HepG2 (cell line): ENCODE measurements around the gene DCT. TPM values are rescaled to one million over a fixed set of nuclear protein-coding genes. Genes with fewer than 3 reads are reported as not detected.

Experiments
- ATAC-seq: fragments of 200-7000 bp; cut with Tn5 transposase; 3 replicates; pipeline ENCODE4 v1.9.1; 2020; ENCODE audit warnings: mild to moderate bottlenecking, moderate library complexity
- BruUV-seq: library from RNA; stranded (reverse); fragments of 400-500 nt; replicated peaks from 2 replicates; lab custom pipeline; 2021; lab: Mats Ljungman, UMichigan
- CTCF ChIA-PET: fragments of 300-600 bp; formaldehyde crosslinking; extraction: SDS; loops from one replicate; lab custom pipeline; 2021; ENCODE audit warnings: low total read pairs, inconsistent platforms, low intra/inter-chr PET ratio; lab: Yijun Ruan, JAX
- POLR2A ChIA-PET: fragments of 350-600 bp; sonication (Branson Sonifier 250); formaldehyde crosslinking; loops from one replicate; lab custom pipeline; 2020; ENCODE audit warnings: antibody characterized with exemption, inconsistent platforms; lab: Yijun Ruan, JAX
- DNase-seq: peaks from one replicate; pipeline ENCODE4 v3.0.0-alpha.2; 2015; ENCODE audit warnings: low spot score
- FAIRE-seq: peaks from 3 replicates; lab custom pipeline; 2011; peaks lifted over from hg19 to GRCh38; lab: Jason Lieb, UNC
- H2AFZ ChIP-seq: one replicate; pipeline ENCODE4 v1.6.1; 2011; ENCODE audit warnings: low read length, inconsistent platforms
- H3K27ac ChIP-seq: fragments of 300-600 bp; 3 replicates; pipeline ENCODE4 v1.8.0; 2011; ENCODE audit warnings: mixed run types, mild to moderate bottlenecking, mixed read lengths, low read length, inconsistent platforms; ENCODE audit not compliant: insufficient read depth; ENCODE audit errors: extremely low read length
- H3K27me3 ChIP-seq, 2 experiments: fragments of 200-600 bp in 1 of 2; 2 replicates in 1 of 2; 3 replicates in 1 of 2; pipeline versions ENCODE4 v1.6.0 to v1.8.0; 2011; ENCODE audit warnings: low read length in 2 of 2, mild to moderate bottlenecking in 2 of 2, moderate library complexity in 2 of 2, inconsistent platforms in 1 of 2; ENCODE audit not compliant: insufficient read depth in 2 of 2, control insufficient read depth in 1 of 2
- H3K36me3 ChIP-seq, 2 experiments: fragments of 200-600 bp in 1 of 2; replicated peaks in 1 of 2; 2 replicates in 1 of 2; 3 replicates in 1 of 2; pipeline versions ENCODE4 v1.5.1 to v1.8.0; 2011; ENCODE audit warnings: low read length in 2 of 2, inconsistent platforms in 1 of 2; ENCODE audit not compliant: insufficient read depth in 2 of 2, control insufficient read depth in 1 of 2
- H3K4me1 ChIP-seq: 2 replicates; pipeline ENCODE4 v1.5.1; 2012; ENCODE audit warnings: low read length, inconsistent platforms; ENCODE audit not compliant: insufficient read depth
- H3K4me2 ChIP-seq: 2 replicates; pipeline ENCODE4 v1.6.0; 2011; ENCODE audit warnings: low read depth, low read length, inconsistent platforms
- H3K4me3 ChIP-seq, 3 experiments: fragments of 200-600 bp in 1 of 3; sonication (generic), shearing (Covaris generic) in 1 of 3; replicated peaks in 1 of 3; 2 replicates each; pipeline ENCODE4 v1.5.1; 2011 to 2016; ENCODE audit warnings: low read length in 3 of 3, inconsistent platforms in 2 of 3, low read depth in 2 of 3, mild to moderate bottlenecking in 2 of 3, control low read depth in 1 of 3, mixed read lengths in 1 of 3; ENCODE audit not compliant: insufficient read depth in 1 of 3
- H3K79me2 ChIP-seq: one replicate; pipeline ENCODE4 v1.6.1; 2011; ENCODE audit warnings: low read length, inconsistent platforms; ENCODE audit not compliant: insufficient read depth
- H3K9ac ChIP-seq: 2 replicates; pipeline ENCODE4 v1.6.0; 2011; ENCODE audit warnings: mild to moderate bottlenecking, low read depth, low read length, inconsistent platforms; ENCODE audit not compliant: insufficient read depth
- H3K9me3 ChIP-seq: 2 replicates; pipeline ENCODE4 v1.5.1; 2012; ENCODE audit warnings: mild to moderate bottlenecking, low read length
- H4K20me1 ChIP-seq: 2 replicates; pipeline ENCODE4 v1.6.0; 2011; ENCODE audit warnings: inconsistent platforms, mild to moderate bottlenecking, low read length, moderate library complexity; ENCODE audit not compliant: insufficient read depth
- ADNP ChIP-seq: sonication (generic); formaldehyde crosslinking; IDR thresholded peaks from 2 replicates; pipeline ENCODE4 v1.4.0; 2020; ENCODE audit warnings: missing genetic modification reagents
- BCL6 ChIP-seq: IDR thresholded peaks from 2 replicates; pipeline ENCODE4 v1.6.1; 2016; ENCODE audit warnings: missing genetic modification reagents, missing compliant biosample characterization
- CEBPB ChIP-seq: IDR thresholded peaks from 2 replicates; pipeline ENCODE4 v1.6.1; 2011; ENCODE audit warnings: low read depth, low read length, improper control_type of control experiment, borderline replicate concordance
- CEBPG ChIP-seq: IDR thresholded peaks from 2 replicates; pipeline ENCODE4 v1.6.1; 2016
- FOXA1 ChIP-seq, 2 experiments: fragments of 450-650 bp in 1 of 2; sonication (generic) in 1 of 2; formaldehyde crosslinking in 1 of 2; IDR thresholded peaks; 2 replicates each; pipeline versions ENCODE4 v1.4.0 to v1.6.1; 2016 to 2020; ENCODE audit warnings: missing genetic modification reagents in 1 of 2
- FOXA3 ChIP-seq: IDR thresholded peaks from 2 replicates; pipeline ENCODE4 v1.6.1; 2016; ENCODE audit warnings: missing genetic modification reagents, missing compliant biosample characterization
- FOXP1 ChIP-seq, 2 experiments: fragments of 450-650 bp in 1 of 2; IDR thresholded peaks; 2 replicates each; pipeline ENCODE4 v1.6.1; 2017 to 2018; ENCODE audit warnings: antibody characterized with exemption in 1 of 2
- GATAD2A ChIP-seq: IDR thresholded peaks from 2 replicates; pipeline ENCODE4 v1.6.1; 2016
- HMG20A ChIP-seq: IDR thresholded peaks from 2 replicates; pipeline ENCODE4 v1.6.1; 2016; ENCODE audit warnings: borderline replicate concordance
- SNRNP70 ChIP-seq: fragments of 200-400 bp; formaldehyde crosslinking; IDR thresholded peaks from 2 replicates; pipeline ENCODE4 v1.6.1; 2017; ENCODE audit warnings: mild to moderate bottlenecking, low read depth, low read length, moderate library complexity
- TRIM24 ChIP-seq: sonication (generic); formaldehyde crosslinking; IDR thresholded peaks from 2 replicates; pipeline ENCODE4 v1.8.0; 2022; ENCODE audit warnings: mild to moderate bottlenecking, missing genetic modification reagents
- ZKSCAN8 ChIP-seq: IDR thresholded peaks from 2 replicates; pipeline ENCODE4 v1.6.1; 2016; ENCODE audit warnings: borderline replicate concordance, missing genetic modification reagents, missing compliant biosample characterization
- ZNF816 ChIP-seq: sonication (generic); formaldehyde crosslinking; IDR thresholded peaks from 2 replicates; pipeline ENCODE4 v1.8.0; 2022; ENCODE audit warnings: missing genetic modification reagents, mild to moderate bottlenecking, borderline replicate concordance
- ZNF850 ChIP-seq: sonication (generic); formaldehyde crosslinking; conservative IDR thresholded peaks from 2 replicates; pipeline ENCODE4 v1.9.0; 2021; ENCODE audit warnings: mild to moderate bottlenecking, missing genetic modification reagents
- WGBS: methylation state at CpG from one replicate; pipeline ENCODE4 v1.1.6; 2017; ENCODE audit warnings: low lambda C conversion rate; 5-methylcytosine and 5-hydroxymethylcytosine counted together
- in situ Hi-C: cut with HindIII; loops from 2 replicates; pipeline ENCODE4 v1.10.0; 2017; ENCODE audit warnings: low pct_unique_long_range_greater_than_20kb; ENCODE audit not compliant: extremely low pct_ligation_motif_present
- intact Hi-C: fragments of 100-400 bp; cut with micrococcal nuclease; formaldehyde crosslinking; loops from one replicate; pipeline ENCODE4 v1.10.0; 2022; ENCODE audit not compliant: unreplicated experiment
- polyA plus RNA-seq, 8 experiments: library from polyadenylated mRNA; depleted of rRNA in 3 of 8; stranded (reverse) in 7 of 8; unstranded in 1 of 8; fragments of >200 nt; fragmentation: Illumina TruSeq in 4 of 8; extraction: Trizol in 4 of 8; gene quantifications; 2 replicates each; pipeline versions ENCODE4 v1.2.1 to v1.2.3, GENCODE V29; 2011 to 2016; ENCODE audit warnings: low read depth in 4 of 8, missing spikeins in 1 of 8, mixed read lengths in 1 of 8; ENCODE audit not compliant: insufficient read depth in 1 of 8
- total RNA-seq, 5 experiments: library from RNA; depleted of rRNA; stranded (reverse); fragments of >200 nt; fragmentation: Illumina TruSeq; extraction: Trizol; gene quantifications; 2 replicates each; pipeline ENCODE4 v1.2.3, GENCODE V29; 2016; ENCODE audit warnings: low read depth in 1 of 5
- TF ChIP-seq, protein P1 (sequence below): IDR thresholded peaks from 2 replicates; pipeline ENCODE4 v1.4.0; 2020; ENCODE audit warnings: mild to moderate bottlenecking, missing genetic modification reagents
- TF ChIP-seq, protein P2 (sequence below): sonication (generic); IDR thresholded peaks from 2 replicates; pipeline ENCODE4 v1.6.1; 2016; ENCODE audit warnings: low read depth, borderline replicate concordance
- TF ChIP-seq, protein P3 (sequence below): fragments of 450-650 bp; IDR thresholded peaks from 2 replicates; pipeline ENCODE4 v1.6.1; 2017; ENCODE audit warnings: mild to moderate bottlenecking

DCT gene
- total and polyA plus RNA-seq, 2 of the 13 experiments (the other 11 are each of a cell fraction or from before 2014, with no cell fraction given), result not detected

GRCh38 chr13:94400874-94401273 is 78.6 kb downstream of the DCT start:
- Histone ChIP-seq H3K36me3 (peaks cover 0 to 7% of the 10 kb centered on the region in 2 experiments; a peak in 1 of 5 replicates), H3K79me2 (no peaks in the 10 kb centered on the region), H3K27me3 (no peaks in the 10 kb centered on the region), H3K27ac (no peak overlapping the region), H3K4me3 (no peak overlapping the region), H3K4me2 (no peak overlapping the region), H2AFZ (no peak overlapping the region), H3K4me1 (no peaks in the 10 kb centered on the region), H3K9me3 (no peaks in the 10 kb centered on the region), H4K20me1 (no peaks in the 10 kb centered on the region), H3K9ac (no peak overlapping the region)
- ATAC-seq, result peak; percentile 52; the same call in 2 of the 3 replicates
- no peak for FAIRE-seq
- peak; percentile 29 for DNase-seq
- ChIA-PET POLR2A (no interaction called here), CTCF (no interaction called here)
- WGBS, result 75% methylated on average over 4 of the region's 4 CpGs
- in situ Hi-C loops (no loop called here), intact Hi-C loops (no loop called here)
- peak; percentile 50 for TF ChIP-seq GATAD2A (CRISPR knock-in tag)
- TF ChIP-seq FOXA3, result peak; percentile 72
- TF ChIP-seq, protein P1, sequence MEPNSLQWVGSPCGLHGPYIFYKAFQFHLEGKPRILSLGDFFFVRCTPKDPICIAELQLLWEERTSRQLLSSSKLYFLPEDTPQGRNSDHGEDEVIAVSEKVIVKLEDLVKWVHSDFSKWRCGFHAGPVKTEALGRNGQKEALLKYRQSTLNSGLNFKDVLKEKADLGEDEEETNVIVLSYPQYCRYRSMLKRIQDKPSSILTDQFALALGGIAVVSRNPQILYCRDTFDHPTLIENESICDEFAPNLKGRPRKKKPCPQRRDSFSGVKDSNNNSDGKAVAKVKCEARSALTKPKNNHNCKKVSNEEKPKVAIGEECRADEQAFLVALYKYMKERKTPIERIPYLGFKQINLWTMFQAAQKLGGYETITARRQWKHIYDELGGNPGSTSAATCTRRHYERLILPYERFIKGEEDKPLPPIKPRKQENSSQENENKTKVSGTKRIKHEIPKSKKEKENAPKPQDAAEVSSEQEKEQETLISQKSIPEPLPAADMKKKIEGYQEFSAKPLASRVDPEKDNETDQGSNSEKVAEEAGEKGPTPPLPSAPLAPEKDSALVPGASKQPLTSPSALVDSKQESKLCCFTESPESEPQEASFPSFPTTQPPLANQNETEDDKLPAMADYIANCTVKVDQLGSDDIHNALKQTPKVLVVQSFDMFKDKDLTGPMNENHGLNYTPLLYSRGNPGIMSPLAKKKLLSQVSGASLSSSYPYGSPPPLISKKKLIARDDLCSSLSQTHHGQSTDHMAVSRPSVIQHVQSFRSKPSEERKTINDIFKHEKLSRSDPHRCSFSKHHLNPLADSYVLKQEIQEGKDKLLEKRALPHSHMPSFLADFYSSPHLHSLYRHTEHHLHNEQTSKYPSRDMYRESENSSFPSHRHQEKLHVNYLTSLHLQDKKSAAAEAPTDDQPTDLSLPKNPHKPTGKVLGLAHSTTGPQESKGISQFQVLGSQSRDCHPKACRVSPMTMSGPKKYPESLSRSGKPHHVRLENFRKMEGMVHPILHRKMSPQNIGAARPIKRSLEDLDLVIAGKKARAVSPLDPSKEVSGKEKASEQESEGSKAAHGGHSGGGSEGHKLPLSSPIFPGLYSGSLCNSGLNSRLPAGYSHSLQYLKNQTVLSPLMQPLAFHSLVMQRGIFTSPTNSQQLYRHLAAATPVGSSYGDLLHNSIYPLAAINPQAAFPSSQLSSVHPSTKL (CRISPR knock-in tag), result peak; percentile 32; the same call in 1 of the 2 replicates
- TF ChIP-seq, protein P2, sequence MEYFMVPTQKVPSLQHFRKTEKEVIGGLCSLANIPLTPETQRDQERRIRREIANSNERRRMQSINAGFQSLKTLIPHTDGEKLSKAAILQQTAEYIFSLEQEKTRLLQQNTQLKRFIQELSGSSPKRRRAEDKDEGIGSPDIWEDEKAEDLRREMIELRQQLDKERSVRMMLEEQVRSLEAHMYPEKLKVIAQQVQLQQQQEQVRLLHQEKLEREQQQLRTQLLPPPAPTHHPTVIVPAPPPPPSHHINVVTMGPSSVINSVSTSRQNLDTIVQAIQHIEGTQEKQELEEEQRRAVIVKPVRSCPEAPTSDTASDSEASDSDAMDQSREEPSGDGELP, result peak; percentile 67
- peak; percentile 35; the same call in 1 of the 2 replicates for TF ChIP-seq HMG20A
- no peak for TF ChIP-seq SNRNP70
- peak; percentile 44; the same call in 1 of the 2 replicates for TF ChIP-seq CEBPB
- TF ChIP-seq BCL6, result peak; percentile 53; the same call in 1 of the 2 replicates
- TF ChIP-seq, protein P3, sequence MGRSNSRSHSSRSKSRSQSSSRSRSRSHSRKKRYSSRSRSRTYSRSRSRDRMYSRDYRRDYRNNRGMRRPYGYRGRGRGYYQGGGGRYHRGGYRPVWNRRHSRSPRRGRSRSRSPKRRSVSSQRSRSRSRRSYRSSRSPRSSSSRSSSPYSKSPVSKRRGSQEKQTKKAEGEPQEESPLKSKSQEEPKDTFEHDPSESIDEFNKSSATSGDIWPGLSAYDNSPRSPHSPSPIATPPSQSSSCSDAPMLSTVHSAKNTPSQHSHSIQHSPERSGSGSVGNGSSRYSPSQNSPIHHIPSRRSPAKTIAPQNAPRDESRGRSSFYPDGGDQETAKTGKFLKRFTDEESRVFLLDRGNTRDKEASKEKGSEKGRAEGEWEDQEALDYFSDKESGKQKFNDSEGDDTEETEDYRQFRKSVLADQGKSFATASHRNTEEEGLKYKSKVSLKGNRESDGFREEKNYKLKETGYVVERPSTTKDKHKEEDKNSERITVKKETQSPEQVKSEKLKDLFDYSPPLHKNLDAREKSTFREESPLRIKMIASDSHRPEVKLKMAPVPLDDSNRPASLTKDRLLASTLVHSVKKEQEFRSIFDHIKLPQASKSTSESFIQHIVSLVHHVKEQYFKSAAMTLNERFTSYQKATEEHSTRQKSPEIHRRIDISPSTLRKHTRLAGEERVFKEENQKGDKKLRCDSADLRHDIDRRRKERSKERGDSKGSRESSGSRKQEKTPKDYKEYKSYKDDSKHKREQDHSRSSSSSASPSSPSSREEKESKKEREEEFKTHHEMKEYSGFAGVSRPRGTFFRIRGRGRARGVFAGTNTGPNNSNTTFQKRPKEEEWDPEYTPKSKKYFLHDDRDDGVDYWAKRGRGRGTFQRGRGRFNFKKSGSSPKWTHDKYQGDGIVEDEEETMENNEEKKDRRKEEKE, result no peak
- TF ChIP-seq FOXP1 (IDR thresholded peaks at IDR 0.05), result no peak
- TF ChIP-seq FOXP1 (CRISPR knock-in tag; IDR thresholded peaks at IDR 0.05), result peak; percentile 33; the same call in 1 of the 2 replicates
- no peak for TF ChIP-seq ADNP
- peak; percentile 28; the same call in 1 of the 2 replicates for TF ChIP-seq CEBPG (CRISPR knock-in tag)
- no peak for TF ChIP-seq FOXA1 (IDR thresholded peaks at IDR 0.05)
- TF ChIP-seq FOXA1 (CRISPR knock-in tag; IDR thresholded peaks at IDR 0.05), result peak; percentile 57
- no peak for TF ChIP-seq ZNF816
- TF ChIP-seq ZNF850, result no peak
- TF ChIP-seq ZKSCAN8 (CRISPR knock-in tag), result peak; percentile 99
- TF ChIP-seq TRIM24 (CRISPR knock-in tag), result no peak
- BruUV-seq, result no TSS peak
